ENCODE data around the gene TAF10.

The TAF10 gene

GRCh38 chr11:6640036-6640984 lies 28.3 kb upstream of the TAF10 start:
- DNase-seq, result no peak

- DNase-seq, result no peak
Observed at GRCh38 chr11:6638429-6638828, 26.4 kb upstream of the TAF10 start.

DNA sequence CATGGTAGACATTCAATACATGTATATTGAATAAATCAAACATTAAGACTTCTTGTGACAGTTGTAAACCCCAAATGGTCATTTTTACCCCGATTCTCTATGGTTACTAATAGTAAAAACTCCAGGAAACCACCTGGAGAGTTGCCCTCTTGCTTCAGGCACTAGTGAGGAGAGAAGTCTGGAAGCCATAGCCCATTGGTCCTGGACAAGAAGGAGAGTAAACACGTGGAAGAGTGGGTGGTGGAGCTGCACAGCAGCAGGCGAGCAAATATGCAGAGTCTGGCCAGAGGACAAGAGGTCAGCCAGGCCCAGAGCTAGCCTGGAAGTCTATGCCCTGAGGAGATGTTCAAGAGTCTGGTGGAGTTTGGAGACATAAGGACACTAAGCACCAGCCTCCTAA lies 25.9 kb upstream of the TAF10 start:
- no peak for DNase-seq

- DNase-seq, result no peak
Observed at GRCh38 chr11:6636480-6636879, 24.5 kb upstream of the TAF10 start.

- DNase-seq, result no peak
Observed at GRCh38 chr11:6635082-6635932, 23.3 kb upstream of the TAF10 start.

DNA sequence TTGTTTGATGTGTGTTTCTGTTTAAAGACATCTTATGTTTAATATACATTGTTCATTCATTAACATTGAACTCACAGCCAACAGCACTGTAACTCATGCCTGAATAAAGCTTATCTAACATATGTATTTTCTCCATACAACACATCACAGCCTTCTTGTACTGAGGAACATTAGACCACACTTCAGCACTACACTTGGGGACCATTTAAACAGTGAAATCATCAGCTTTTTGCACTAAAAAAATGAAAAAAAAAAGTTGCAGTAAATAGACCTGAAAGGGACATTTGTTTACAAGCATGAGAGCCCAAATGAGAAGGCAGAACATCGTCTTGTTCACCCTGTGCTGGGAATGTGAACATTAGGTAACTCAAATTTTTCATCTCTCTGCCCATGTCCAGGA lies 22.5 kb upstream of the TAF10 start:
- no peak for DNase-seq

GRCh38 chr11:6633422-6634408 lies 21.7 kb upstream of the TAF10 start:
- no peak for DNase-seq

DNA sequence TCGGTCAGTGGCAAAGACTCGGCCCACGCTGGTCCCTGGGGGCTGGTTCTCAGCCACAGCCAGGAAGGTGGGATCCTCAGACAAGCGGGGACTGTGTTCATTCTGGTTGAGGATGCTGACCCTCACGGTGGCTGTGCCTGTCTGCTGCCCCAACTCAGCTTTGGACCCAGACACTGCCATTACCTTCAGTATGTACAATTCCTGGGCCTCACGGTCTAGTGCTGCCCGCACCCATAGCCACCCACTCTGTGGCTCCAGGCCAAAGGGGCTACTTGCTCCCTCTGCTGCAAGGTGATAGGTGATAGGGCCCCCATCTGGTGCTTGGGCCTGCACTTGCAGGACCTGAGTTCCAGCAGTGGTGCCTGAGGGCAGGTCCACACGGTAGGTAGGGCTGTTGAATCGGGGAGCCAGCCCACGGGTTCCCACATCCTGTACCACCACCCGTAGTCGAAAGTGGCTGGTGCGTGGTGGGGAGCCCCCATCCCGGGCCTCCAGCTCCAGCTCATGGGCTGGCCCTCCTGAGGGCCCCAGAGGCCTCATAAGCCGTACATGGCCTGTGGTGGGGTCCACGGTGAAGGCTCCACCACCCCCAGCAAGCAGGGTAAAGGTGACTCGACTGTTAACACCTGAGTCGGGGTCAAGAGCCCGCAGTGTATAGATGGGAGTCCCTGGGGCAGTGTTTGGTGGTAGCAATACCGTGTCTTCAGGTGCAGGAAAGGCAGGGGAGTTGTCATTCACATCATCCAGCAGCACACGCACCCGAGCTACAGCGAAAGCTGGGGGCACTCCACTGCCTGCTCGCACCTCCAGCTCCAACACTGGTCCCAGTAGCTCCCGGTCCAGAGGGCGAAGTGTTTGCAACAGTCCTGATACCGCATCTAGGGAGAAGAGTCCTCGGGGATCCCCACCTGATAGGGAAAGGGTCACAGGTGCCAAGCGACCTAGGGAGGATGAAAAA lies 20.4 kb upstream of the TAF10 start:
- DNase-seq, result no peak

- no peak for DNase-seq
Observed at GRCh38 chr11:6631361-6631890, 19.4 kb upstream of the TAF10 start.

GRCh38 chr11:6630632-6631291 lies 18.7 kb upstream of the TAF10 start:
- no peak for DNase-seq

- no peak for DNase-seq
Observed at GRCh38 chr11:6629892-6630631, 18.0 kb upstream of the TAF10 start.

DNA sequence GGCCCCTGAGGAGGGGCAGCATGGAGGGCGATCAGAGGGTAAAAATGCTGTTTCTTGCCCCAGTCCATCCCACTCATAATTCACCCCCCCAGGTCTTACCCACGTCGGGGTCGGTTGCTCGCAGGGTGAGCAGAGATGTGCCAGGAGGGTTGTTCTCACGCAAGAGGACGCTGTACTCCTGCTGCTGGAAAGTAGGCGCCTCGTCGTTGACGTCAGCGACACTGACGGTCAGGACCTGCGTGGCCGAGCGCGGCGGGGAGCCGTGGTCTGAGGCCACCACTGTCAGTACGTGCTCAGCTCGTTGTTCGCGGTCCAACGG lies 17.5 kb upstream of the TAF10 start:
- DNase-seq, result no peak

DNA sequence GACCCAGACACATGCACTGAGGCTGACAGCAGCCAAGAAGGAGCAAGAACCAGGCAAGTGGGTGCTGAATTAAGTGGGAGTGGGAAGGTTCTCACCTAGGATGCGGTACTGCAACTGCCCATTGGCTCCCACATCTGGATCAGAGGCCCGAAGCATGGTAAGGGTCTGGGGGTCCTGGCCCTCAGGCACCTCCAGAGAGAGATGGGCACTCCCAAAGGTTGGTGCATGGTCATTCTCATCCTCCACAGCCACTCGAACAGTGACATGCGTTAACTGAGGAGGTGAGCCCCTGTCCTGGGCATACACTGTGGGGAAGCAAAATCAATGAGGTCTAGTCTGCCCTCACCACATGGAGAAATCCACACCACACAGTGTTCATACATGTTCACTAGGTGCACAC lies 16.5 kb upstream of the TAF10 start:
- DNase-seq, result no peak

DNA sequence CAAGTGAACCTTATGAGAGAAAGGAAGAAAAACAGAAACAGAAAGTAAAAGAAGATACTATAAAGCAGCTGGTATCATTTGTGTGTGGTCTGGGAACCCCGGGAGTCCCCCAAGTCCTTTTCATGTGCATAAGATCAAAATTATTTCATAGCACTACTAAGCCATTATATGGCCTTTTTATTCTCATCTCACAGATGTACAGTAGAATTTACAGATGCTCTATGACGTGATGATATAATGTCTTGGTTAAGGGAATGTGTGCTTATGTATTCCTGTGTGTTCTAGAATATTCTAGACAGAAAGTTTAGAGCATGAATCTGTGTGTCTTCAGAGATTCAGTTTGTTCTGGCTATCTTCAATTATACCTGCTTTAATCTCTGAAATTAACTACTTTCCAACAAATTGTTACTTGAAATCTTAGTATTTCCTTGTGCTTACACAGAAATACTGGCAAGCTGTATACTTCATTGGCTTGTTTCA lies 15.8 kb upstream of the TAF10 start:
- no peak for DNase-seq

DNA sequence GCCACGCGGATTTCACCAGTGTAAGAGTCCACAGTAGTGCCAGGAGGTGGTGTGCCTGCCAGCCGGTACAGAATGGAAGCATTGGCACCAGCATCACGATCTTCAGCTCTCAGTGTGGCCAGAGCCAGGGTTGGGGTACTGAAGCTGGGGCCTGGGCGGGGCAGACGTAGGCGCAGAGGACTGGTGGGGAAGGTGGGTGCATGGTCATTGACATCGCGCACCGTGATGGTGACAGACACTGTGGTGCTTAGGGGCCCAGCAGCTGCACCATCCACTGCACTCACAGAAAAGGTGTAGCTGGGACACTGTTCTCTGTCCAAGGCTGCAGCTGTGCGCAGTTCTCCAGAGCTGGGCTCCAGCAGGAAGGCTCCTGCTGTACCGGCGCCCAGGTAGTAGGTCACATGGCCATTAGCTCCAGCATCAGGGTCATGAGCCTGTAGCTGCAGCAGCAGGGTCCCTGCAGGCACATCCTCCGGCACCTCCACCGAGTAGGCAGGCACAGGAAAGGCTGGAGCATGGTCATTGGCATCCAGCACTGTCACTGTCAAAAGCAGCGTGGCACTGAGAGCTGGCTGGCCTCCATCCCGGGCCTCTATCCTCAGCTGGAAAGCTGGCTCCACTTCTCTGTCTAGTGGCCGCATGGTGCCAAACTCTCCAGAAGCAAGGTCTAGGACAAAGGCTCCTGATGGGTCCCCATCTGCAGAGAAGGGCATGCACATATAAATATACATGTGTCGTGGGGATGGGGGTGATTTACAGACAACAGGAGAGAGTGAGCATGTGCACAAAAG lies 15.2 kb upstream of the TAF10 start:
- no peak for DNase-seq

- no peak for DNase-seq
Observed at GRCh38 chr11:6625832-6626420, 13.9 kb upstream of the TAF10 start.

DNA sequence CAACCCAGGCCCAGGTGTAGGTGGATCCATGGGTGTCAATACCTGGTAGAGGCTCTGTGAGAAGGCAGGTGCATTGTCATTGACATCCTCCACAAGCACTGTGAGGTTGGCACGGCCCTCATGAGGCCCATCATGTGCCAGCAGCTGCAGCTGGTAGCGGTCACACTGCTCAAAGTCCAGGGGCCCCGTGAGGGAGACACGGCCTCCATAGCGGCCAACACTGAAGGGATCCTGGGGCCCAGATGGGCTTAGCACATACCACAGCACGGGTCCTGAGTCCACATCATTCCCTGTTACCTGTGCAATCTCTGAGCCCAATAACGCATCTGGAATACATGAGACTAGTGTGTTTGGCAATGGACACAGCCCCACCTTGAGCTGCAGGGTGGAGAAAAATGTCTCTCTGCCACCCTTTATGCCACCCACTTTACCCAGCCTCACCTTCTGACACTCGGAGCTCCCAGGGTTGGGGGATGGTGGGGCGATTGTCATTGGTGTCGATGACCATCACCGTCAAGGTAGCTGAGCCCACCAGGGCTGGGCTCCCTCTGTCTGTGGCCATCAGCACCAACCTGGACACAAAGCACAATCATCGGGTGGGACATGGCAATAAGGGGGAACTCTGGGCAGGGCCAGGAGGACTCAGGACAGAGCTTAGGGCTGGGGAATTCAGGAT lies 13.3 kb upstream of the TAF10 start:
- no peak for DNase-seq

Data from stimulated activated naive CD4-positive, alpha-beta T cell treated with Interleukin-2 at 50 U/mL for 16 hours (primary cell).